ENCODE measurements around the gene SYNE1. TPM values are rescaled to one million over a fixed set of nuclear protein-coding genes. Genes with fewer than 3 reads are reported as not detected.

Gene SYNE1
- polyA plus RNA-seq, 2 of the 4 experiments (the other 2 are of a cell fraction) = 10.5 to 28.5 TPM

GRCh38 chr6:152379423-152379822 lies 257.7 kb downstream of the SYNE1 start (continued):
- TF ChIP-seq KDM5A (IDR thresholded peaks at IDR 0.05) (no peak), HOXB5 (CRISPR knock-in tag; IDR thresholded peaks at IDR 0.05) (no peak), ZFP36 (IDR thresholded peaks at IDR 0.05; ENCODE audit: borderline replicate concordance, partially characterized antibody) (no peak), MYC (IDR thresholded peaks at IDR 0.05; ENCODE audit: borderline replicate concordance, low read length) (no peak), BHLHE40 (IDR thresholded peaks at IDR 0.05; ENCODE audit: low read depth, low read length) (no peak)

- CTCF ChIA-PET = interaction anchor here (0.9 kb wide), 1 partner anchor 21 kb away, joined by 3 read pairs; no protein-coding TSS in a partner anchor
- Histone ChIP-seq H3K9me3 (no peaks in the 10 kb centered on the region), H3K4me2 (peak overlapping the region; percentile 91), H3K4me1 (peaks cover 23% of the 10 kb centered on the region), H3K27ac (peak overlapping the region; percentile 38 to 70; a peak in 5 of 6 replicates), H3K4me3 (peak overlapping the region; percentile 61)
- DNase-seq (ENCODE audit: low read depth in 1 of 2, low spot score in 1 of 2) (no peak), ATAC-seq (peak in 1 of 2 experiments; percentile 6; a peak in 1 of 6 replicates), FAIRE-seq (no peak)
- POLR2A ChIA-PET = no interaction called here
- WGBS (ENCODE audit: missing lambda C conversion rate) = 2% methylated on average over 4 of the region's 4 CpGs
- TF ChIP-seq HOXB5 (CRISPR knock-in tag; IDR thresholded peaks at IDR 0.05) (no peak), HDAC2 (IDR thresholded peaks at IDR 0.05) (no peak), ATOH8 (CRISPR knock-in tag; IDR thresholded peaks at IDR 0.05; ENCODE audit: low read depth) (no peak), GATA3 (IDR thresholded peaks at IDR 0.05; ENCODE audit: borderline replicate concordance) (no peak), MAFK (IDR thresholded peaks at IDR 0.05; ENCODE audit: partially characterized antibody) (no peak), NPAS2 (CRISPR knock-in tag; IDR thresholded peaks at IDR 0.05; ENCODE audit: borderline replicate concordance) (no peak), ZSCAN20 (CRISPR knock-in tag; IDR thresholded peaks at IDR 0.05) (no peak), CHD2 (IDR thresholded peaks at IDR 0.05; ENCODE audit: low read length, partially characterized antibody) (no peak), PHF8 (IDR thresholded peaks at IDR 0.05; ENCODE audit: borderline replicate concordance, low read depth) (no peak), RNF2 (IDR thresholded peaks at IDR 0.05; ENCODE audit: borderline replicate concordance, low read depth) (no peak)
These were observed 259.0 kb downstream of the SYNE1 start for GRCh38 chr6:152378169-152378568.

GRCh38 chr6:152375197-152375596 lies 262.0 kb downstream of the SYNE1 start:
- no peak for FAIRE-seq
- POLR2A ChIA-PET = no interaction called here
- Histone ChIP-seq H3K4me3 (no peak overlapping the region), H3K27ac (no peak overlapping the region), H3K4me1 (peaks cover 10% of the 10 kb centered on the region; the same call in 2 of the 3 replicates), H3K4me2 (no peak overlapping the region), H3K9me3 (no peaks in the 10 kb centered on the region)
- WGBS (ENCODE audit: missing lambda C conversion rate) = 96% methylated on average over 6 of the region's 6 CpGs
- DNase-seq (ENCODE audit: low read depth in 1 of 2, low spot score in 1 of 2) = no peak
- TF ChIP-seq NR3C1 (IDR thresholded peaks at IDR 0.05) (no peak), EHMT2 (IDR thresholded peaks at IDR 0.05; ENCODE audit: low read depth) (no peak), BCL3 (IDR thresholded peaks at IDR 0.05) (no peak), ATOH8 (CRISPR knock-in tag; IDR thresholded peaks at IDR 0.05; ENCODE audit: low read depth) (no peak), HDAC2 (IDR thresholded peaks at IDR 0.05) (no peak), USF2 (IDR thresholded peaks at IDR 0.05) (no peak), ZNF302 (CRISPR knock-in tag; IDR thresholded peaks at IDR 0.05) (no peak), JUN (IDR thresholded peaks at IDR 0.05) (no peak)
- CTCF ChIA-PET = interaction anchor here (0.6 kb wide), 1 partner anchor 16 kb away, joined by 5 read pairs; no protein-coding TSS in a partner anchor
- ATAC-seq = no peak

Measured in A549 (cell line).